Psoas muscle (tissue), 8 donors: ENCODE data around the gene IZUMO1. TPM values are rescaled to one million over a fixed set of nuclear protein-coding genes. Genes with fewer than 3 reads are reported as not detected.

Source experiments
- ATAC-seq, 4 donors: fragments of 200-7000 bp; cut with Tn5 transposase; one replicate each; pipeline ENCODE4 v1.9.1; 2020; ENCODE audit warnings: moderate library complexity in 3 of 4, mild to moderate bottlenecking in 2 of 4
- DNase-seq, 2 donors: peaks; one replicate each; pipeline ENCODE4 v3.0.0-alpha.2; 2020
- H3K27ac ChIP-seq: fragments of 200-600 bp; one replicate; pipeline ENCODE4 v1.8.0; 2022
- H3K27me3 ChIP-seq, 3 donors: fragments of 200-600 bp in 1 of 3; one replicate each; pipeline versions ENCODE4 v1.6.1 to v1.8.0; 2013 to 2022; ENCODE audit warnings: low read length in 2 of 3, mild to moderate bottlenecking in 2 of 3, moderate library complexity in 1 of 3; ENCODE audit not compliant: insufficient read depth in 3 of 3
- H3K36me3 ChIP-seq, 2 donors: fragments of 200-600 bp in 1 of 2; one replicate each; pipeline versions ENCODE4 v1.6.1 to v1.8.0; 2013 to 2022; ENCODE audit warnings: low read depth in 1 of 2, mild to moderate bottlenecking in 1 of 2, moderate library complexity in 1 of 2; ENCODE audit not compliant: insufficient read depth in 1 of 2
- H3K4me1 ChIP-seq: fragments of 200-600 bp; one replicate; pipeline ENCODE4 v1.8.0; 2022
- H3K4me3 ChIP-seq: fragments of 200-600 bp; one replicate; pipeline ENCODE4 v1.8.0; 2022; ENCODE audit warnings: mild to moderate bottlenecking
- H3K9me3 ChIP-seq: fragments of 200-600 bp; one replicate; pipeline ENCODE4 v1.8.0; 2022
- WGBS, 3 donors: extraction: QIAGEN DNeasy Blood & Tissue Kit; methylation state at CpG; one replicate each; pipeline versions ENCODE4 v1.1.6 to v1.1.7; 2013; 5-methylcytosine and 5-hydroxymethylcytosine counted together
- intact Hi-C, 2 donors: fragments of 100-400 bp; cut with DNase I; formaldehyde crosslinking; loops; one replicate each; pipeline versions ENCODE4 v1.11.0 to v1.14.2; 2022
- polyA plus RNA-seq, 3 donors: library from polyadenylated mRNA; stranded (reverse); fragments of 200-250 nt; gene quantifications; one replicate each; pipeline ENCODE4 v1.2.3, GENCODE V29; 2013
- total RNA-seq, 4 donors: library from RNA; stranded (reverse); fragmentation: NEBNext Ultra II Directional in 2 of 4; extraction: Animal tissue kit (Norgen Biotek cat#: 25700) in 2 of 4; gene quantifications; one replicate each; pipeline versions ENCODE4 v1.2.1 to v1.2.4, GENCODE V29; 2021 to 2023
- TF ChIP-seq, protein P1 (sequence below): fragments of 200-600 bp; IDR thresholded peaks from one replicate; pipeline ENCODE4 v1.8.0; 2022; ENCODE audit warnings: antibody characterized with exemption
- donor health status: healthy with polysubstance abuse.
- donor health status: DM: no; HTN: no; CAD: no; lungs with moderate emphysema.
- donor health status: Bipolar disorder and iron deficiency.
- donor health status: healthy.
- donor health status: DM: yes; HTN: yes; CAD: no.
- donor health status: DM: no; HTN: no; CAD: no.
- donor health status: DM: no; HTN: no; CAD: no.
- donor health status: DM: yes; HTN: yes; CAD: no.

Gene IZUMO1
- total and polyA plus RNA-seq, 7 donors: 0.18 to 0.76 (median 0.36) TPM; not detected in 2

DNA sequence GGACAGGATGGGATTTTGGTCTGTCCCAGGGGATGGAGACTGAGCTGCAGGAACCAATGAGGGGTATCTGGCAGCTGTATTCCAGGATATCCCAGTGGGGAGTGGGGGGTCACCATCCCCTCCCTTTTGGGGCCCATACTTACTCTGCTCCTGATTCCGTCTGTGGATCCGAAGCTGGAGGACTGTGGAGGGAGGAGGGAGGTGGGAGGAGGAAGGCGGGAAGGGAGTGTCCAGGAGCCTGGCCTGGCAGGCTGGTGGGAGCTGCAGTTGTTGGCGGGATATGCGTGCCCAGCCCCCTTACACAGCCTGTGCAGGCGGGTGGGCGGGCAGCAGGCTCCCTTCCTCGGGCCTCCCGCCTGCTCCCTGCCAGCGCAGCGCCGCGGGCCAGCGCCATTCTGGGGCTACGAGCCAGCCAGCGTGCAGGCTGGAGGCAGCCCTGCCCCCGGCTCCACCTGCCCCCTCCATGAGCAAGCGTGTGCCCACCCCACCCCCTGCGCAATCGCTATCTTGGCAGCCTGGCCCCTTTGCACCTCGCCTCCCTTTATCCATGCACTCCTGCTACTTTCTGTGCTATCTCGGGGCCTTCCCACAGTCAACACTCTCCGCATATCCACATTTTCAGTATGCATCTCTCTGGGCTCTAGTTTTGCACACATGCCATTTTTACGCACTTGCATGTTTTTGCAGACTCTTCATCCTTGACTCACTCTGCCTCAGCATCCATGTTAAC lies 30.0 kb downstream of the IZUMO1 start:
- H3K27me3 ChIP-seq: no peaks in the 10 kb centered on the region
- H3K9me3 ChIP-seq: no peaks in the 10 kb centered on the region
- TF ChIP-seq, protein P1, sequence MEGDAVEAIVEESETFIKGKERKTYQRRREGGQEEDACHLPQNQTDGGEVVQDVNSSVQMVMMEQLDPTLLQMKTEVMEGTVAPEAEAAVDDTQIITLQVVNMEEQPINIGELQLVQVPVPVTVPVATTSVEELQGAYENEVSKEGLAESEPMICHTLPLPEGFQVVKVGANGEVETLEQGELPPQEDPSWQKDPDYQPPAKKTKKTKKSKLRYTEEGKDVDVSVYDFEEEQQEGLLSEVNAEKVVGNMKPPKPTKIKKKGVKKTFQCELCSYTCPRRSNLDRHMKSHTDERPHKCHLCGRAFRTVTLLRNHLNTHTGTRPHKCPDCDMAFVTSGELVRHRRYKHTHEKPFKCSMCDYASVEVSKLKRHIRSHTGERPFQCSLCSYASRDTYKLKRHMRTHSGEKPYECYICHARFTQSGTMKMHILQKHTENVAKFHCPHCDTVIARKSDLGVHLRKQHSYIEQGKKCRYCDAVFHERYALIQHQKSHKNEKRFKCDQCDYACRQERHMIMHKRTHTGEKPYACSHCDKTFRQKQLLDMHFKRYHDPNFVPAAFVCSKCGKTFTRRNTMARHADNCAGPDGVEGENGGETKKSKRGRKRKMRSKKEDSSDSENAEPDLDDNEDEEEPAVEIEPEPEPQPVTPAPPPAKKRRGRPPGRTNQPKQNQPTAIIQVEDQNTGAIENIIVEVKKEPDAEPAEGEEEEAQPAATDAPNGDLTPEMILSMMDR: no peak
- 3 to 9% (median 5%) methylated on average over 11 to 24 of the region's 24 CpGs for WGBS, 3 donors
- intact Hi-C loops: loop anchor here in 1 of 2 donors (5.0 kb wide), 1 partner anchor 39 kb away; no protein-coding TSS in a partner anchor
- peaks cover 35% of the 10 kb centered on the region for H3K4me1 ChIP-seq
- peak overlapping the region; percentile 78 for H3K4me3 ChIP-seq
- peak overlapping the region; percentile 91 for H3K27ac ChIP-seq
- H3K36me3 ChIP-seq: peaks cover 0 to 17% of the 10 kb centered on the region in 2 donors
- DNase-seq: peak; percentile 64 to 79
- peak in 1 of 4 donors; percentile 11 for ATAC-seq

DNA sequence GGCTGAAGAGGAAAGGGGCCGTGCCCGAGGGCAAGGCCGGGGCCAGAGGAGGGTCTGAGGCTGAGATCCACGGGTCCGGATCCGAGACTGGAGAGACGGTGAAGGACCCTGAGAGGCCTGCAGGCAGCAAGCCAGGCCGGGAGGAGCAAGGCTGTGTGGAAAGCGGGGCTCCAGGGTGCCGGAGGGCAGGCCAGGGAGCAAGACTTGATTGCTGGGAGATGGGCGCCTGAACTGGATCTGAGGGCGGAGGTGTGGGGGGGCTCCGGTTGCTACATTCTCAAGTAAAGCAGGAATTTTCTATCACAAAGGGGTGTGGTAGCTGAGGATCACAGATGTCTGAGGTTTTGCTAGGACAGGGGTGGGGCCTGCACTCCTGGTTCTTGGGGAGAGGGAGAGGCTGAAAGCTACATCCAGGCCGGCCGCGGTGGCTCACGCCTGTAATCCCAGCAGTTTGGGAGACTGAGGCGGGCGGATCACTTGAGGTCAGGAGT lies 31.0 kb downstream of the IZUMO1 start:
- intact Hi-C loops: loop anchor here in 1 of 2 donors (5.0 kb wide), 1 partner anchor 38 kb away; no protein-coding TSS in a partner anchor
- H3K36me3 ChIP-seq: peaks cover 0 to 17% of the 10 kb centered on the region in 2 donors
- peak overlapping the region; percentile 91 for H3K27ac ChIP-seq
- H3K9me3 ChIP-seq: no peaks in the 10 kb centered on the region
- ATAC-seq (no peak), DNase-seq (peak in 1 of 2 donors; percentile 70)
- H3K4me1 ChIP-seq: peaks cover 35% of the 10 kb centered on the region
- 26 to 42% (median 40%) methylated on average over 19 of the region's 19 CpGs for WGBS, 3 donors
- no peaks in the 10 kb centered on the region for H3K27me3 ChIP-seq
- H3K4me3 ChIP-seq: peak overlapping the region; percentile 78
- TF ChIP-seq, protein P1: no peak

DNA sequence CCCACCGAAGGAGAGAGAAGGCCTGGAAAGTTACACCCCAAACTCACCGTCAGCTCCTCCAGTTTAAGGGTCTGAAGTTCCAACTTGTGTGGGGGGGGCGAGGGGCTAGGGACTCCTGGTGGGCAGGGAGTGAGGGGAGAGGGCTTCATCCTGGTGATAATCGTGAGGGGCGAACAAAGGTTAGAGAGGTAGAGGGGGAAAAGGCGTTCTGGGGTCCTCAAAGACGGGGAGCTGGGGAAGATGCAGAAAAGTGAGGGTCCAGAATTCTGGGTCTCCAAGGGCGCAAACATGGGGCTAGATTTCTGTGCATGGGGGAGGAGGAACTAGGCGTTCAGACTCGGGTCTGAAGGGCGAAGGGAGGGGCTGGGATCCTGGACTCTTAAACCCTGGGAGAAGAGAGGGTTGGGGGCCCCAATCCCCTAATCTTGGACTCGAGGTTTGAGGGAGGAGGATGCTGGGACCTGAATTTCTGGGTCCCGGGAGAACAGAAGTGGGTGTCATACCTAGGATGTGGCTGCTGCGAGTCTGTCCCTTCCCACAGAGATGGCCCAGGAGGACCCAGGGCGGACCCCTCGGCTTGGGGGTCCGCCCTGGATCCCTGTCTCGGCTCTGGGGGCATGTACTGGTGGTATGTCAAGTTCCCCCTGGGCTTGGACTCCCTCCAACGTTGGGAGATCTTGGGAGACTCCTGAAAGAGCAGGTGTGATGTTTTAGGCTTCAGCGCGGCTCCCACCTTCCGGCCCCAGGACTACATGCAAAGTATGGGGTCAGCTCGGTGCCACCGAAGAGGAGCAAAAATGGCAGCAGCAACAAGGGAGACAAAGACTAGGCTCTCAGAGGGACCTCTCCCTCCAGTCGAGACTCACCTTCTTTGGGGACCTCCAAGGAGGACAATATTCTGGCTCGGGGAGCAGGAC lies 31.7 kb downstream of the IZUMO1 start:
- 32 to 41% (median 37%) methylated on average over 26 of the region's 26 CpGs for WGBS, 3 donors
- intact Hi-C loops: loop anchor here (5.0 kb wide), 1 partner anchor 38 kb away; no protein-coding TSS in a partner anchor
- Histone ChIP-seq H3K4me1 (peaks cover 35% of the 10 kb centered on the region), H3K27ac (peak overlapping the region; percentile 91), H3K27me3 (no peaks in the 10 kb centered on the region), H3K9me3 (no peaks in the 10 kb centered on the region), H3K36me3 (peaks cover 0 to 17% of the 10 kb centered on the region in 2 donors), H3K4me3 (peak overlapping the region; percentile 78)
- TF ChIP-seq, protein P1: no peak
- ATAC-seq: no peak
- DNase-seq: peak in 1 of 2 donors; percentile 59

DNA sequence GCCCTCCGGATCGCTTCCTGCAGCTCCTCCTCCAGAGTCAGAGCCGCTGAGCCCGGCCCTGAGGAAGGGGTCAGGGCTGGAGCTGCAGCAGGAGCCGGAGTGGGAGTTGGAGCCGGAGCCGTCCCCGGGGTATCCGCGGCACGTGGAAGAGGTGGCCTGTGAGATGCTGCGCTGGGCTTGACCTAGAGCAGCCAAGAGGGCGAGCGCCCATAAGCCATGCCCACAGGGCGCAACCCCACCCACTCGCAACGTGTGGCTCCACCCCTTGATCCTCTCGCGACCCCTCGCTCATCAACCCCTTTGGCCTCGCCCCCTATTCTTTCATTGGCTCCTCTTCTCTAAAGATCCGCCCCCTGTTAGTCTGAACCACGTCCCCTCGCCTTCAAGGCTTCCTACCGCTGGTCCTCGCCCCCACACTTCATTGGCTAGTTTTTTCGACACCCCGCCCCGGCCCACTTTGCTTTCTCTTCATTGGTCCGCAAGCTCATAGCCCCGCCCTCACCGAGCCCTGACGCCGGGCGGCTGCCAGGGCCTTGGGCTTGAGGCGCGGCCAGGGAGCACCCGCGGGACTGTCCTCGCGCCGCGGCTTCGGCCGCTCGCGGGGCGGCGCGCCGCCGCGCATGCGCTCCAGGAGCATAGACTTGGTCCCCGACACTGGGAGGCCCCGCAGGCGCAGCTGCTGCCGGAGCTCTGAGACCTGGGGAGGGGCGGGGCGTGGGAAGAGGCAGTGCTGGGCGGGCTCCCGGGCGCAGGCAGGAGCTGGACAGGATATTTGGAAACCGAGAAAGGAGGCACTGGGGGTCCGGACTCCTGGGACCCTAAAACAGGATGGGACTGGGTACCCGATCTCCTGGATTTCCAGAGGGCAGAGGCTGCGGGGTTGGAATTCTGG lies 32.6 kb downstream of the IZUMO1 start:
- Histone ChIP-seq H3K36me3 (peaks cover 0 to 17% of the 10 kb centered on the region in 2 donors), H3K4me1 (peaks cover 35% of the 10 kb centered on the region), H3K4me3 (peak overlapping the region; percentile 78), H3K9me3 (no peaks in the 10 kb centered on the region), H3K27ac (peak overlapping the region; percentile 91), H3K27me3 (no peaks in the 10 kb centered on the region)
- 5 to 10% (median 6%) methylated on average over 64 to 67 of the region's 67 CpGs for WGBS, 3 donors
- intact Hi-C loops: loop anchor here in 1 of 2 donors (5.0 kb wide), 1 partner anchor 37 kb away; no protein-coding TSS in a partner anchor
- DNase-seq (peak; percentile 99 to 100), ATAC-seq (peak; percentile 82 to 90 (median 89))
- TF ChIP-seq, protein P1: no peak
